Sigmoid colon (tissue), 4 donors: Measurements from ENCODE around the gene CAPN15.

Source experiments
- EP300 ChIP-seq, 4 donors: sonication (generic); formaldehyde crosslinking; IDR thresholded peaks; one replicate each; pipeline ENCODE4 v1.6.1; 2017; ENCODE audit warnings: antibody characterized with exemption in 4 of 4
- POLR2AphosphoS5 ChIP-seq, 4 donors: sonication (generic); formaldehyde crosslinking; IDR thresholded peaks; one replicate each; pipeline ENCODE4 v1.6.1; 2017; ENCODE audit warnings: antibody characterized with exemption in 4 of 4
- TF ChIP-seq, protein P1 (sequence below), 4 experiments: fragments of 450-650 bp in 3 of 4; fragments of 200-600 bp in 1 of 4; IDR thresholded peaks; one replicate each; pipeline ENCODE4 v1.5.1; 2016 to 2019; ENCODE audit warnings: antibody characterized with exemption in 4 of 4, mild to moderate bottlenecking in 3 of 4, moderate library complexity in 2 of 4

DNA sequence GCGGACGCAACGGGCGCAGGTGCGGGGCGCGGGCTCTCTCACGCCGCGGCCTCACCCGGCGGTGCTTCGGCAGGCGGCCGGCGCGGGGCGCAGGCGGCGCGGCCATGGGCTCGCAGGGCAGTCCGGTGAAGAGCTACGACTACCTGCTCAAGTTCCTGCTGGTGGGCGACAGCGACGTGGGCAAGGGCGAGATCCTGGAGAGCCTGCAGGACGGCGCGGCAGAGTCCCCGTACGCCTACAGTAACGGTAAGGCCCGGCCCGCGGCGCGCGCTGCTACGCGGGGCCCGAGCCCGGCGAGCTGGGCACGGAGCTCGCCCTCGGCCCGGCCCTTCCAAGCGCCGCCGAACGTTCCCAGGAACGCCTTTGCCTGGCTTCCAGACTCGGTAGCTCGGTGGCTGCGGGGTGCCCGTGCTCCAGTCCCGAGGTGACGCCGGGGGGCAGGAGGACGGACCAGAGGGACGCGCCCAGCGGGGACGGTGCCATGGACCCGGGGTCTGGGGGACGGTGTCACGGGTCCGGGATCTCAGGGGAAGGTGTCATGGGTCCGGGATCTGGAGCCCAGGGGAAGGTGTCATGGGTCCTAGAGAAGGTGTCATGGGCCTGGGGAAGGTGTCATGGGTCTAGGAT, 62.8 kb downstream of the CAPN15 start:
- TF ChIP-seq, protein P1, sequence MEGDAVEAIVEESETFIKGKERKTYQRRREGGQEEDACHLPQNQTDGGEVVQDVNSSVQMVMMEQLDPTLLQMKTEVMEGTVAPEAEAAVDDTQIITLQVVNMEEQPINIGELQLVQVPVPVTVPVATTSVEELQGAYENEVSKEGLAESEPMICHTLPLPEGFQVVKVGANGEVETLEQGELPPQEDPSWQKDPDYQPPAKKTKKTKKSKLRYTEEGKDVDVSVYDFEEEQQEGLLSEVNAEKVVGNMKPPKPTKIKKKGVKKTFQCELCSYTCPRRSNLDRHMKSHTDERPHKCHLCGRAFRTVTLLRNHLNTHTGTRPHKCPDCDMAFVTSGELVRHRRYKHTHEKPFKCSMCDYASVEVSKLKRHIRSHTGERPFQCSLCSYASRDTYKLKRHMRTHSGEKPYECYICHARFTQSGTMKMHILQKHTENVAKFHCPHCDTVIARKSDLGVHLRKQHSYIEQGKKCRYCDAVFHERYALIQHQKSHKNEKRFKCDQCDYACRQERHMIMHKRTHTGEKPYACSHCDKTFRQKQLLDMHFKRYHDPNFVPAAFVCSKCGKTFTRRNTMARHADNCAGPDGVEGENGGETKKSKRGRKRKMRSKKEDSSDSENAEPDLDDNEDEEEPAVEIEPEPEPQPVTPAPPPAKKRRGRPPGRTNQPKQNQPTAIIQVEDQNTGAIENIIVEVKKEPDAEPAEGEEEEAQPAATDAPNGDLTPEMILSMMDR (IDR thresholded peaks at IDR 0.05) = no peak
- TF ChIP-seq POLR2AphosphoS5 (IDR thresholded peaks at IDR 0.05) = no peak
- no peak for TF ChIP-seq EP300 (IDR thresholded peaks at IDR 0.05)
